Activated naive CD8-positive, alpha-beta T cell treated with anti-CD3 and anti-CD28 coated beads, Interleukin-2, amount 50 U/mL, for 16 hours (primary cell): ENCODE results near the gene UVRAG.
"Not testable (repeated sequence)": the region's sequence is repeated elsewhere in the genome, so short reads cannot be mapped to it uniquely, and the experiment has no call there.

Source experiments
- DNase-seq: peaks from one replicate; pipeline ENCODE4 v3.0.0-alpha.2; 2020; ENCODE audit warnings: low read depth, low spot score

The UVRAG gene

DNA sequence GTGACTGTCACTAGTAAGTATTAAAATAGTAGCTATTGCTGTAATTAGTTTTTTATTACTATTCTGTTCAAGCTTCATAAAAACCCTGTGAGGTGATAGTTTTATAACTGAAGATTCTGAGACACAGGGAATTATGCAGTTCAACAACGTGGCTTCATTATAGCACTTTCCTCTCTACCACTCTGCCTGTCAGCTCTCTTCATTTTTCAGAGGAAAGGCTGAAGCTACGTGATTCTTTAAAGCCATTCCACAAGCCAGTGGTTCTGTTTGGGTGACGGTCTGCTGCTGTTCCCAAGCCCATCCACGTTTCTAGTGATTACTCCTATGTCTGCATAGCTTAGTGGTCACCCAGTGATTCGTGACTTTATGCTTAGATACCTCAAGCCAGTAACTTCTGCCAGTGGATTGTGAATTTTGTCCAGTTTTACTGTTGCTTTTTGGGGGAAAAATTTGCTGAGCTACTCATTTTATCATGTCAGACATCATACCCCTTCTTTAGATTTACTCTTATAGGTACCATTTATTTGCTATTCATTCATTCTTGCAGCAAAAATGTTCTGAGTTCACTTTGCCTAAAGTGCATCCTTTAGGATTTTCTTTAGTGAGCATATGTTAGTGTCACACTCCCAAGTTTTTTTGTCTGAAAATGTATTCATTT lies 59.8 kb downstream of the UVRAG start:
- DNase-seq = no peak

DNA sequence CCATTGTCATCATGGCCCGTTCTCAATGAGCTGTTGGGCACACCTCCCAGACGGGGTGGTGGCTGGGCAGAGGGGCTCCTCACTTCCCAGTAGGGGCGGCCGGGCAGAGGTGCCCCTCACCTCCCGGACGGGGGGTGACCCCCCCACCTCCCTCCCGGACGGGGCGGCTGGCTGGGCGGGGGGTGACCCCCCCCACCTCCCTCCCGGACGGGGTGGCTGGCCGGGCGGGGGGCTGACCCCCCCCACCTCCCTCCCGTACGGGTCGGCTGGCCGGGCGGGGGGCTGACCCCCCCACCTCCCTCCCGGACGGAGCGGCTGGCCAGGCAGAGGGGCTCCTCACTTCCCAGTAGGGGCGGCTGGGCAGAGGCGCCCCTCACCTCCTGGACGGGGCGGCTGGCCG lies 62.3 kb downstream of the UVRAG start:
- DNase-seq = not testable (repeated sequence)

DNA sequence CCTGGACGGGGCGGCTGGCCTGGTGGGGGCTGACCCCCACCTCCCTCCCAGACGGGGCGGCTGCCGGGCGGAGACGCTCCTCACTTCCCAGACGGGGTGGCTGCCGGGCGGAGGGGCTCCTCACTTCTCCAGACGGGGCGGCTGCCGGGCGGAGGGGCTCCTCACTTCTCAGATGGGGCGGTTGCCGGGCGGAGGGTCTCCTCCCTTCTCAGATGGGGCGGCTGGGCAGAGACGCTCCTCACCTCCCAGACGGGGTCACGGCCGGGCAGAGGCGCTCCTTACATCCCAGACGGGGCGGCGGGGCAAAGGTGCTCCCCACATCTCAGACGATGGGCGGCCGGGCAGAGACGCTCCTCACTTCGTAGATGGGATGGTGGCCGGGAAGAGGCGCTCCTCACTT lies 62.9 kb downstream of the UVRAG start:
- not testable (repeated sequence) for DNase-seq

DNA sequence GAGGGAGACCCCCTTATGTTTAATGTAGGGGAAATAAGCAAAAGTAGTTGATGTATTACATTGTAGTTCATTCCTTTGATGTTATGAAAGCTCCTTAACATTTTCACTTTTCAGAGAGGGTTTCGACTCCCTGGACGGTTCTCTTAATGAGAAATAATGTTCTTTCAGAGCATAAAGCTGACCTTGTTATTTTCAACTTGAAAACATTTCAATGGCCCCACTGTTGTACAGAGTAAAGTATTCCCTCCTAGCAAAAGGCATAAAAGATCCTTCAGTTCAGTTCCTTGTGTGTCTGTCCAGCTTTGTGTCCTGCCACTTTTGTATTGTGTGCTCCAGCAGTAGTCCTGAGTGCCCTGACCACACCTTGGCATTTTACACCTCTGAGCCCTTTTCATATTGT lies 63.9 kb downstream of the UVRAG start:
- no peak for DNase-seq

DNA sequence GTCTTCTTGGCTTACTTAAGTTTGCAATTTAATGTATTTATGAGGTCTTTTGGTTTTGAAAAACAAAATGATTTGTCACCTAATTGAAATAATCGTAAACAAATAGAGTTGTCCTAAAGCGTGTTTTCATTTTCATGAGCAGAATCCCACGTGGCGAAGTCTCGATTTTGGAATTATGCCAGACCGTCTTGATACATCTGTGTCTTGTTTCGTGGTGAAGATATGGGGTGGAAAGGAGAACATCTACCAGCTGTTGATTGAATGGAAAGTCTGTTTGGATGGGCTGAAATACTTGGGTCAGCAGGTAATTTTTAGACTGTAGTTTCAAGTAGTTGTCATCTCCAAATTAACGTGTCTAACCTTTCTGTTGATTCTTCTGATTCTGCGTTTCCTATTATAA lies 64.7 kb downstream of the UVRAG start:
- no peak for DNase-seq

DNA sequence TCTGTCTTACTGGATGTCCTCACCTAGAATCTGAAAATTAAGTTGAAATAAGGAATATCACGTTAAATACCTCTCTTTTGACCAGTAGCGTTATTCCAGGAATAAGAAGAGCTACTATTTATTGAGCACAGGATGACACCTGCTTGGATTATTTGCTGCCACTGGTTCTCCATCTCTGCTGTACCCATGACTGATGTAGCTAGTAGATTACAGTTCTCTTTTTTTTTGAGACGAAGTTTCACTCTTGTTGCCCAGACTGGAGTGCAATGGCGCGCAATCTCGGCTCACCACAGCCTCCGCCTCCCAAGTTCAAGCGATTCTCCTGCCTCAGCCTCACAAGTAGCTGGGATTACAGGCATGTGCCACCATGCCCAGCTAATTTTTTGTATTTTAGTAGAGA lies 65.3 kb downstream of the UVRAG start:
- DNase-seq = not testable (repeated sequence)

DNA sequence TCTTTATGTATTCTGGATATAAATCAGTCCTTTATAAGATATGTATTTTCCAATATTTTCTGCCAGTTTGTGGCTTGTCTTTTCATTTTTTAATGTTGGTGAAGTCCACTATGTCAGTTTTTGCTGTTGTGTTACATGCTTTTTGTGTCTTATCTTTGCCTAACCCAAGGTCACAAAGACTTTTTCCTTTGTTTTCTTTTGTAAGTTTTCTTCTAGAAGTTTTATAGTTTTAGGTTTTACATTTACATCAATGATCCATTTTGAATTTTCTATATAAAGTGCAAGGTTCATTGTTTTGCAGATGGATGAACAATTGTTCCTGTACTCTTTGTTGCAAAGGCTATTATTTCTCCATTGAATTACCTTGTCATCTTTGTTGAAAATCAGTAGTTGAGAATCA lies 69.3 kb downstream of the UVRAG start:
- DNase-seq = no peak

DNA sequence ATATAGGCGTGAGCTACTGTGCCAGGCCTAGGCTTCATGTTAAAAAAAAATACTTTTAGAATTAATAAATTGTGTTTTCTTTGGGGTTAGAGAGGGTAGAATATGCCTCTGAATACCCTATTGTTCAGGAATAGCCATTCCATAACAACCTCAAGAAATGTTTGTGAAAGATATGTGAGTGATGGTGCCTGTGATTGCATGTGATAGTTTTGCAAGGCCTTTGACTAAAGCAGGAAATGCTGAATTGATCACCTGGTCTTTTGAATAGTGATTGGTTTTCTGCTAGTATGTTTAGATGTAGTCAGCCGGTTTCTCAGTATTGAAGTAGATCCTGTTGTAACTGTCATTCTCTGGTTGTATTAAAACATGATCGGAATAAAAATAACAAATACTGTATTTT lies 73.4 kb downstream of the UVRAG start:
- no peak for DNase-seq

DNA sequence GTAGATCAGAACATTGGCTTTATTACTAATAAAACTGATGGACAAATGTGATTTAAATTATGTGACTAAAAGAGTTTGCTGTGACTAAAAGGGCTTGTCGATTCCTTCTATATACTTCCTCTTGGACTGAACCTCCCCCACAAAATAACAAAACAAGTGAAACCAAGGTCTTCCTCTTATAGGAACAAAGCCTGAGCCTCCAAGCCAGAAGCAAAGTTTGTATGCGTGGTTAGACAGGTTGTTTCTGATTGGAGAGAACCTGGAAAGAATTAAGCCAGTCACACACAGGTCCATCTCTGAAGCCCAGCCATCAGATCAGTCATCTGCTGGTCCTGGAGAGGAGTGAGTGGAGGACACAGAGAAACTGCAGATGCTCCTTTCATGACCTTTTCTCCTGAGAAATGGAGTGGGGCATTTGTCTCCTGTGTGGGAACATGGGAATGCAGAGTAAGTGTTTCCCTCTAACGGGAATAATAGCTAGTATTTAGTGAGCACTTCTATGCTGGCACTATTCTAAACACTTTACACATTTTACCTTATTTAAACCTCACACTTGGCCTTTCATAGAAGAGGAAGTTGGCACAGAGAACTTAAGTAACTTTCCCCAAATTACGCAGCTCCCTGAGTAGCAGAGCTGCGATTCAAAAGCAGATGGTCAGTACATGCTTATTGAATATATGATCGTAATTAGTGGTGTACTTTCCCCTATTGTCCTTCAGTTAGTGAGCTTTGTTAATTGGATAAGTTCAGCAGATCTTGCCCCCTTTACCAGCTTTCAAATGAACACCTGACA lies 77.1 kb downstream of the UVRAG start:
- no peak for DNase-seq

DNA sequence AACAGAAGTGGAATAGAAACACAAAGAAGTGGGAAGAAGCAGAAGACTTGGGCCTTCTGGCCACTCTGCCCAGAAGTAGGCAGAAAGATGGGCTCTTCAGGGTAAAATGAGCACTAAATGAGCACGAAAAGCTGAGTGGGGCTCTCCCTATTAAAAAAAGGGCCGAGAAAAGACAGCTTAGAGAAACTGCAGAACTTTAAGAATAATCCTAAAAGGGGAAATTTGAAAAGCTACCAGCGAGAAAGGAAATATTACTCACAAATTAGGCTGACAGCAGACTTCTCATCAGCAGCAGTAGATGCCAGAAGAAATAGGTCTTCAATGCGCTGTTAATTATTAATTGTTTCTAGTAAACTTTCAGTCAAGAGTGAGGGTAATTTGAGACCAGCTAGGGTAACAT lies 78.2 kb downstream of the UVRAG start:
- DNase-seq = no peak

DNA sequence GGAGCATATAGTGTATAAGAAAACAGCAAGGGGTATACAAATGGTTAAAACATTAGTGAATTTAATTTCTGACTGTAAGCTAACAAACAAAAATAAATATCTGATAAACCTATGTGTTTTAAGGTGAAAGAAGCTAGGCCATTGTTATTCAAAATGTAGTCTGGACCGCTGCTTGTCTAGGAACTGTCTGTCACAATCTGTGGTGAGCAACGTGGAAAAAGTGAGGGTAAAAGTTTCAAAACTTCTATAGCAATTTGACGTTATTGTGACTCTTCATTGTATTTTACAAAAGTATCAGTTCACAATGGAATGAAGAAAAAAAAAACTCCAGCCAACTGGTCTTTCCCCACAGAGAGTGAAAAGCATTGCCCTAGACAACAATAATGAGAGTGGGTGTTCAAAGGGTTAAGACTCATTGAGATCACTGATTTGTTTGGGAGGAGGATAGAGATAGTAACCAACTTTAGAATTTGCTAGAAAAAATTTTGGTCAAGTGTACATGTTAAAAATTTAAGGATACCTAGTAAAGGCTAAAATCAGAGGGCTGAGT lies 79.1 kb downstream of the UVRAG start:
- no peak for DNase-seq

DNA sequence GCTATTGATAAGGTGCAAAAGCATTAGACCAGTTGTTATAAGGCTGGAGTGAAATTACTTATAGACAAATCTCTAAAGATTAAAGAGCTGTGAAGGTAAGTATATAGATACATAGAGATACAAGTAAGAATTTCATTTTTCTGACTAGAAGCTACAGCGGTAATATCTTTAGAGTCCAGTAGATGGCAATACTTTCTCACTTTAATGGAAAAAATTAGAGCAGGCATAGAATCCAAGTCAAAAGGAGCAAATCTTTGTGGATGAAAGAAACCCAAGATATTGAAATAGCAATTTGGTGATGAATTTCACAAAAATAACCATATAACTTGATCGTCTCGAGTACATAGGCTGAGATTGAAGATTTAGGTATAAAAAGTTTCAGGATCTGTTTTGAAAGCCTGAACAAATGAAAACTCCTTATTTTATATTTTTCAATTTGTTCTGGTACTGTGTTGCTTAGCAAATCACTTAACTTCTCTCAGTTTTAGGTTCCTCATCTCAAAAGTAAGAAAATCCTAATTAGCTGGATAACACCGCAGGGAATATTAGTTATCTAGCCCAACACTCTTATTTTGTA lies 81.9 kb downstream of the UVRAG start:
- DNase-seq = no peak

DNA sequence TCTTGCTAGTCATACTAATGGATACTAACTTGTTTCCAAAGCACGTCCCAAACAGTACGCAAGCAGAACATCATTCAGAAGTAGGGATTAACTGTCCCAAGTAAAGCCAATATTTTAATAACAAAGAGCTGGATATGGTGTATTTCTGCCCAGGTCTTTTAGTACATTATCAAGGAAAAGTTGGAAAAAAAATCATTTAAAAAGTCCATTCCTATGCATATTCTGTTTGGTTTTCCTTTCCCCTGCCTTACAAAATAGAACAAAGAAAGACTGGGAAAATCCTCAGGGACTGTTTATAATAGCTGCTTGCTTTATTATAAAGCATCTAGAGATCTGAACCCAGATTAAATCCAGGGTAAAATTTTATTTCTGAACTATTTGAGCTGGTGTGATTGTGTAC lies 83.9 kb downstream of the UVRAG start:
- no peak for DNase-seq

DNA sequence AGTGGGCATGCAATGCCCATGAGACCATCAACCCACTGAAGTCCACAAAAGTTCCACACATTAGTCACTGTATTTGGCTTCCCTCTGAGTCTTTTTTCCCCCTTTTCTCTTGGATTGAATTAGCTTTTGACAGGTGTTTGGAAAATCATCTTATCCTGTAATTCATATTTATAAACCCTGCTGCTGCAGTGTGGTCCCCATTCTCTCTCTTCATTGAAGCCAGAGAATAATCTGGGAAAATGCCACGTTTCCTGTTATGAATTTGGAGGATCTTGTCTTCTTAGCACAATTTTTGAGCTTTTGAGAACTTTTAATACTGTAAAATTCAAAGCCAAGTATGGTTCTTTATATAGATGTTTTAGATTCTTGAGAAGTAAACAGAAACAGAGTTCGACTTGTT lies 84.8 kb downstream of the UVRAG start:
- no peak for DNase-seq

DNA sequence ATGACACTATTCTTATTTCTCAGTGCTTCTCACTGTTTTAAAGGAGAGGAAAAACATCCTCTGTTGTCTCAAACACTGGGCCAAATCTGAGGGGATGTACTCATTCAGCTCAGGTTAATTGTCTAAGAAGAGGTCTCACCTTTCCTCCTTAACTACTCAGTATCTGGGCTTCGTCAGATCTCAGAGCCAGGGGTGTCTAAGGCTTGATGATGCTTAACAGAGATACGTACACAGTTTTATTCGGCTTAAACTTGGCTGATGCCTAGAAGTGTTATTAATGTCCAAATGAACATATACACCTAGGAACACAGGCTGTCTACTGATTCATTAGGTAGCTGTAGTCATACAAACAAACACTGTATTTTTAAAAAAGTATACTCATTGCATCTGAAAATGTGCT lies 85.8 kb downstream of the UVRAG start:
- no peak for DNase-seq

DNA sequence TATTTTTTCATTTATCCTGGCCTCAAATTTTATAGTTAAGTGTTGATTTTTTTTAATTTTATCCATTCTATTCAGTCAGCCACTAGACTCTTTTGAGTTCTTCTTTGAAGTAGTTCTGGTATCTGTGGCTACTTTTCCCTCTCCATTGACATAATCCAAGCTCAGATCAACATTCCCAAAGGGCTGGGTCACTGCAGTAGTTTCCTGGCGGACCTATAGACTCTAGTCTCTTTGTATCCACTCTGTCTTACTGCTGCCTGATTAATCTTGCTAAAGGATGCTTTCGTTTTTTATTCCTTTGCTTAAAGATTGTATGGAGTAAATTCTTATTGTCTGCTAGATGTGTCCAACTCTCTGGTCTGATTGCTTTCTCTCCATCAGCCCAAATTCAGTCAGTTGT lies 87.6 kb downstream of the UVRAG start:
- no peak for DNase-seq

DNA sequence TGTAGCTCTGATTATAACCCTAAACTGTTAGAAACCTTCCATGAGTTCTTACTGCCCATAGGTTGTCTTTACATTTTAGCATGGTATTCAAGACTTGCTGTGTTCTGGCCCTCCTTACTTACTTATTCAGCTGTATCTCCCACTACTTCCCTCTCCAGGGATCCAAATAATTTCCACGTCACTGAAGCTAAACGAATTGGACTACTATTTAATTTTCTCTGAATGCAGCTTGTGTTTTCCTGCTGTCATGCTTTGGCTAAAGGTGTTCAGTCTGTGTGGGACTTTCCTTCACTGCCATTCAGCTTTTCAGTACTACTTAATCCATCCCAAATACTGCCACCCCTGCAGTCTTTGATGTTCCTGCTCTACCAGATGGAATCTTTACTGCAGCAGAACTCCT lies 88.3 kb downstream of the UVRAG start:
- DNase-seq = no peak

DNA sequence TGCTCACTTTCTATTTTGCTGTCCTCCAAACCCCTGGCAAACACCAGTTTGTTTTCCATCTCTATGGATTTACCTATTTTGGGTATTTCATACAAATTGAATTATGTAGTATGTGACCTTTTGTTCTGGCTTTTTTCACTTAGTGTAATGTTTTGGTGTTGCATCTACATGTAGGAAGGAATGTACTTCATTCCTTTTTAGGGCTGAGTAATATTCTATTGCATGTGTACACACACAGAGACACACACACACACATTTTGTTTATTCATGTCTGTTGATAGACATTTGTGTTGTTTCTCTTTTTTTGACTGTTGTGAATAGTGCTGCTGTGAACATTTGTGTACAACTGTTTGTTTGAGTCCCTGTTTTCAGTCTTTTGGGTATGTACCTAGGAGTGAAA lies 90.4 kb downstream of the UVRAG start:
- no peak for DNase-seq

DNA sequence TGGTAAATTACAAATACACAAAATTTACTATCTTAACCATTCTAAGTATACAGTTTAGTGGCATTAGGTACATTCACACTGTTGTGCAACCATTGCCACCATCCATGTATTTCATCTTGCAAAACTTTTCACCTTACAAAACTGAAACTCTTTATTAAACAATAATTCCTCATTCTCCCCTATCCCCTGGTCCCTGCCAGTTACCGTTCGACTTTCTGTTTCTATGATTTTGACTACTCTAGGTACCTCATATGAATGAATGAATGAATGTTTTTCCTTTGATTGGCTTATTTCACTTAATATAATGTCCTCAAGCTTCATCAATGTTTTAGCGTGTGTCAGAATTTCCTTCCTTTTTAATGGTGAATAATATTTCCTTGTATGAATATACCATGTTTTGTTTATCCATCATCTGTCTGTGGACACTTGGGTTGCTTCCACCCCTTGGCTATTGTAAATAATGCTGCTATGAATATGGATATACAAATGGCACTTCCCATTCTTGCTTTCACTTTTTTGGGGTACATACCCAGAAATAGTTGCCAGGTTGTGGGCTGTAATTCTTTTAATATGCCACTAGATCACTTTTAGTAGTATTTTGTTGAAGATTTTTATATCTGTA lies 93.0 kb downstream of the UVRAG start:
- no peak for DNase-seq

DNA sequence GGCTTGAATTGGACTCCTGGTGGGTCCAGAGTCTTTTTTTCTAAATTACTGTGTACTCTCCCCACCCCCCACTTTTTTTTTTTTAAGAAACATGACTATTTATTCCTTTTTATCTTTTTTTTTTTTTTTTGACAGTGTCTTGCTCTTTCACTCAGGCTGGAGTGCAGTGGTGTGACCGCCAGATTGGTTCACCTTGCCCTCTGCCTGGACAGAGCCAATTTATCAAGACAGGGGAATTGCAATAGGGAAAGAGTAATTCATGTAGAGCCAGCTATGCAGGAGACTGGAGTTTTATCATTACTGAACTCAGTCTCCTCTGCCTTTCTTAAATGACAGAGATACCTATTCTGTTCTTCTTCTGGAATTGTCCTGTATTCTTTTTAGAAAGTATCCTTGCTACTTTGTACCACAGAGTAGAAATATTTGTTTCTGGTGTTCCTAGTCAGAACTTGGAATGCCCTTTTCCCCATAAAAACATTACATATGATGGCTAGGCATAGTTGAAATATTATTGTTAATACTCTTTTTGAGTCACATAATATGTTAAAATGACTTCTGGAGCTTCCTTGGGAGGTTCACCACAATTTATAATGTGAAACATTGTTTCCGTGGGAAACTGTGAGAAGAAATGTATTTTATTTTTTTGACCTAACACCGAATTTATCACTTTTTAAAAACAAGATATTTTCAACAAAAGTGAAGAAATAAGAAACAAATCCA lies 95.6 kb downstream of the UVRAG start:
- no peak for DNase-seq

DNA sequence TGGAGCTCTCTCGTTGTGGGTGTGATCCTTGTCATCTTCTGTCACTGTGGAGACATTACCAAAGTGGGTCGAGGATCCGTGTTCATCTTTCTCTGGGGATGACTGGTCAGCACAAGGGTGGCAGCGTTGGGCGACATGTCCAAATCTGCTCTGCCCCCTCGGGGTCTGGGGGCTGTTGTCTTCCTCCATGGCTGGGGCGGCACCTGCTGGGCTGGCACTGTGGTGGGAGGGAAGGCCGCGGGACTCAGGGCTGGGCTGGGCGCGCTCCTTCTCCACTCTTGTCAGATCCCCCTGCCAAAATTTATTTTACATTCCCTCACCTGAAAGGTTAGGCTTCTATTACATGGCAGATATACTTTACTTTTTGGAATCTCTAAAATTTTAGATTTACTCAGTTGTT lies 96.4 kb downstream of the UVRAG start:
- no peak for DNase-seq

DNA sequence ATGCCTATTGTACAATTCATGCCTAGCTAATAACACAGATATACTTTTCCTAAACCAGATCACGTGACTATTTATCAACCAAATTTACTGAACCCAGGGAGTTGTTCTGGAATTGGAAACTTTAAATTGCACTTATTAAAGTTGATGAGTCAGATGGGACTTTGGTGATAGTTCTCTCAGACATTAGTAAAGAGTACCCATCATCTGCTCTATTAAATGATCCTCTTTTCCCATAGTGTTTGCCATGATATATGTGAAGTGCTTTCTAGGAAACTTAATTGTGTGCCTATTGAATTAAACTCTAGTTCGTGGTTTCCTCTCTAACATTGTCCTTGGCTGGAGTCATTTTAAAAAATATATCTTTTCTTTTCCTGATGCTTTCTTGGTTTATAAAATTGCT lies 99.0 kb downstream of the UVRAG start:
- DNase-seq = no peak
